Activated CD8-positive, alpha-beta memory T cell treated with anti-CD3 and anti-CD28 coated beads, Interleukin-2, amount 50 U/mL, for 24 hours (primary cell): ENCODE results near the gene MEG3.

Source experiments
- DNase-seq: peaks from one replicate; pipeline ENCODE4 v3.0.0-alpha.2; 2020; ENCODE audit errors: extremely low read depth

MEG3 gene

DNA sequence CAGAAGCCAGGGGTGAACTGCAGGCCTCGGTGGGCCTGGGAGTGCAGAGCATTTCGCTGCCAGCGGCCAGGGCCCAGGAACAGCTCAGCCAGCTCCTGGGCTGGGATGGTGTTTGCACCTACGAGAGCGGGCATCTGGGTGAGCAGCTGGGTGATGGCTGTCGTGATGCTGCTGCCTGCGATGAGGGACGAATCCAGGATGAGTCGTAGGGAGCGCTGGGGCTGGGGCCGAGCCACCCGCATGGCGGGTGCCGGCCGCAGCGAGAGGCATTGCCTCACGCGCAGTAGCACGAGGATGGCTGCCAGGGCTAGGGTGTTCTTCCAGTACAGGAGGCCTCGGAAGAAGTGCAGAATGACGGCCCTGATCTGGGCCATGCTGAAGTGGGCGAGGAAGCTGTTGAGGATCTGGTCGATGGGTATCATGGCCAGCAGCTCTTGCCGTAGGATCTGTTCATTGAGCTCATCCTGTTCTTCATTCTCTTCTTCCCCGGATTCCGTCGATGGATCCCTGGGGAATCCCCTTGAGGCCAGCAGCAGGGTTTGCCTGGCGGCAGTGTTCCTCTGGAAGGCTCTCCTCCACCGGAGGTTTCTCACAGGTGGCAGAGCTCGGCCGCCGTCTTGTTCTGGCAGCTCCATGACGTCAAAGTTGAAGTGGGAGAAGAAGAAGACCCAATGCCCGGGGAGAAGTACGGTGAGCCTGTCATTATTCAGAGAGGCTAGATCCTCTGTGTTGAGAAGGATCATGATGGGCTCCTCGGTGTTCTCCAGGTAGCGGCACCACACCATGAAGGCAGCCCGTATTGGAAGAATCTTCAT, 55.5 kb downstream of the MEG3 start:
- no peak for DNase-seq

DNA sequence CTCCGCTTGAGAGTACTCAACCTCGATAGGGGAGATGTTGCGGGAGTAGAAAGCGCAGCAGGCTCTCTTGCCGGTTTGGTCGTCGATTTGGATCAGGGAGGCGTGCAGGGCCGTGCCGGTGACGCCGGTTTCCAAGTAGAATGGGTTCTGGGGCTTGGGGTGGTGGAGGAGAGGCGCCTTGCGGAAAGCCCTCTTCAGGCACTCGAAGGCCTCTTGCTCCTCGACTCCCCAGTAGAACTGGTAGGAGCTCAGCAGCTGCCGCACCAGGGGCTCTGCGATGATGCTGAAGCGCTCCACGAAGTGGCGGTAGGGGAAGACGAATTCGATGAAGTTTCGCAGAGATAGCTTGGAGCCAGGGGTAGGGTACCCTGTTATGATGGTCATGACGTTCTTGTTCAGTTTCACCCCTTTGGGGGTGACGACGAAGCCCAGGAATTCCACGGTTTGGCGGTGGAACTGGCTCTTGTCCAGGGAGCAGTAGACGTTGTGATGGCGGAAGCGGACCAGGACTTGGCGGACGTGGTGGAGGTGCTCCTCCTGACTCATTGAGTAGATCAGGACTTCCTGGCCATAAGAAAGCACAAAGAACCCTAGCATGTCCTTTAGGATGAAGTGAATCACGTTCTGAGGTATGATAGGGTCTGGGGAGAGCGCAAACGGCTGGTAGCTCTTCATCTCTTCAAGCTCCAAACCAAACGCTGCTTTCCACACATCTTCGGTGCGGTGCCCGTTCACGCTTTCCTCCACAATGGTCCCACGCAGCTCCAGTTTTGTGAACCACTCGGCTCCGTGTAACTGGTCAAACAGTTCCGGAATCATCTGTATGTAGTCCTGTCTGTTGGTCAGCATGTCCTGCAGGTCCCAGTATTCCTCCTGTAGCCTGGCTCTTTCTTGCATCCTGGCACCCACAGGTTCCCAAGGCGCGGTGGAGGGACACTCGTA, 56.4 kb downstream of the MEG3 start:
- DNase-seq = no peak

DNA sequence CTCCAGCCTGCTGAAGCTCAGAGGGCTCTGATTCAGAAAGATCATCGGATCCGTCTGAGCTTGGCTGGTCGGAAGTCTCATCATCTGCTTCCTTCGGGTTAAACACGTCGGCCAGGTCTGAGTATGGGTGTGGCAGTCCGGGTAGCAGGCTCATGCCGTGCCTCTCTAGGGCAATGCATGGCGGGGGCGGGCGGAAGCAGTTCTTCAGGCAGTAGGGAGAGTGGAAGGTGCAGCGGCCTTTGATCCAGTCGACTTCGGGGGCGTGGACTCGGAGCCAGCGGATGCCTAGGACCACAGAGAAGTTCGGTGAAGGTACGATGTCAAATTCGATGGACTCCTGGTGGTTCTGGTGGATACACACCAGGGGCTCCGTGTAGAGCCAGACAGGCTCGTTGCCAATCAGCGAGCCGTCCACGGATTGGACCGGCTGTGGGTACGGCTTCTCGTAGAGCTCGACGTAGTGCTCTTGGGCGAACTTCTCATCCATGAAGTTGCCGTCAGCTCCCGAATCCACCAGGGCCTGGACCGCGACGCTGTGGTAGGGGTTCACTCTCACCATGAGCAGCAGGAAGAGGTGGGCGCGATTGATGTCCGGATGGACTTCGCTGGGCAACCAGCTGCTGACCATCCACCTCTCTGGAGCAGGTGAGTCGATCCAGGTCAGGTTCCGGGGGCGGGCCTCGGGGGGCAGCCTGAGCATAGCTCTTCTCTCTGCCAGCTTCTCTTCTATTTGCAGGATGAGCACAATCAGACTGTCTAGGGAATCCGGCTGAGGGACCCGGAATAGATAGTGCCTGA, 57.3 kb downstream of the MEG3 start:
- DNase-seq = no peak

DNA sequence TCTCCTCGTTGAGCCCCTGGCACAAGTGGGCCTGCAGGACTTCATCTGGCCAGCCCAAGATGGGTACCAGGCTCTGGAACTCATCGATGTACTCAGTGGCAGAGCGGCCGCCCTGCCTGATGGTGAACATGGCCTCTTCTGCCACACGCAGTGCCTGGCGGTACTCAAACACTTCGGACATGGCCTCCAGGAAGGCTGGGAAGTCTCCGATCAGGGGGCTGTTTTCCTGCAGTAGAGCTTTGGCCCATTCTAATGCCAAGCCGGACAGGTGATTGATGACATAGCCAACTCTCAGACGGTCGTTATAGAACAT, 57.8 kb downstream of the MEG3 start:
- no peak for DNase-seq

DNA sequence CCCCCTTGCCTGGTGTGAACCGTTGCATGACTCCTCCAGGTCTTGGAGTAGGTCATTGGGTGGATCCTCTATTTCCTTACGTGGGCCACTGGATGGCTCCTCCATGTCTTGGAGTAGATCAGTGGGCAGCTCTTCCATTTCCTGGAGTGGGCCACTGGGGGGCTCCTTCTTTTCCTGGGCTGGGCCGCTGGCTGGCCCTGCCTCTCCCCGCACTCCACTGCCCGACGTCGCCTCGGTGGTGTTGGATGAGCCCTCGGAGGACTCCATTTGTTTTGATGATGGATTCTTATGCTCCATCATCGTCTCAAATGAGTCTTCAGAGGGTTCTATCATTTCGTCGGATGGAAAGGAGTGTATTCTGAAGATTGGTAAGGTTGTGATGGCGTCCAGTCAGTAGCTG, 58.5 kb downstream of the MEG3 start:
- DNase-seq = no peak

DNA sequence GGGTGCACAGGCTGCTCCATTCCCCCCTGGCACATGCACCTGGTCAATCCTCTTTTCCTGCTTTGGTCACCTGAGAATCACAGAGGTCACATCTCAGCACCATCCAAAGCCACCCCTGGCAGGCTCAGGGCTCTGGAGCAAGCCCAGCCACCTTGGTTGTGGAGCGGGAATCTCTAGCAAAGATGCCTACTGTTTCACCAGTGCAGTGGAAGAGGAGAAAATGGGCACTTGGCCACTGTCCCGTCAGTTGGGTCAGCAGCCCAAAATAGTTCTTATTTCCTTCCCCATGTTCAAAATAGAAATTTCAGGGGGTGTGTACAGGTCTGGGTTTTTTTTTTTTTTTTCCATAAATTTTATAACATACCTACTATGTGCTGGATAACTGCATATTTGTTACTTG, 59.3 kb downstream of the MEG3 start:
- DNase-seq = no peak

DNA sequence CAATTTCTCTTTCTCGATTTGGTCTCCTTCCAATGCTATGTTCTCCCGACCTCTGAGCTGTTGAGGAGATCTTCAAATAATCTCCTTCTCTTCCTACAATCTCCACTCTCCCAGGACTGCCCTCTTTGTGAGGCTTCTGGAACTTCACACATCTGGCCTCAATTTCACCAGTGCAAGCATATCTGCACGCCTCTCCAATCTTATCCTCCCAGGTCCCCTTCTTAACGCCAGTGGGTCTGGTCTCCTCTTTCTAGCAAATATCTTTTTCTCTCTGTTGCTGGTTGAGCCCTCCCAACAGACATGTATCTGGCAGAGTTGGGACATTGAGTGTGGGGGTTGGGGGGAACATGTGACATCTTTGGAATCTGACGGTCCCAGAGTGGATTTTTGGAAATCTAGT, 59.7 kb downstream of the MEG3 start:
- DNase-seq = no peak

DNA sequence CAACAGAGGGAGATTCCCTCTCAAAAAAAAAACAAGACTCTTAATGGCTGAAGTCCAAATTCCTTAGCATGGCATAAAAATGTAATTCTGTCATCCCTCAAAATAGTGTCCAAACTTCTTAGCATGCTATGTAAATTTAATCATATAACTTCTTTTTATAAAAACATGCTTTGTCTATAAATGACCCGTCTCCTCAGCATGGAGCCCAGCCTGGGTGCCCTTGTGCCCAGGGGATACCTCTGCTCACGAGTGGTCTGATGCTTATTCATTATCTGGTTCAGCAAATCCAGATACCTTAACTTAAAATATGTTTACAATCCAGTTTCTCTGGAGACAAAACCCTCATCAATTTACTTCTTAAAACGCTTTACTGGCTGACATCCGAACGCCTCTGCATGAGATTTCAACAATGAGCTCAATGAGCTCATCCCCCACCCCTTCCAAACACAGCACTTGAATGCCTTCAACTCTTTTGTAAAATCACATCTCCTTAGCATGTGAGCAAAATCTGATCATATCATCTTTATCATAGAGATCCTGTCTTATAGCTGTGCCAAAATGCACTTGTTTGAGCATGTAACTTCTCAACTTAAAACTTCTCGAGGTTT, 61.9 kb downstream of the MEG3 start:
- no peak for DNase-seq

DNA sequence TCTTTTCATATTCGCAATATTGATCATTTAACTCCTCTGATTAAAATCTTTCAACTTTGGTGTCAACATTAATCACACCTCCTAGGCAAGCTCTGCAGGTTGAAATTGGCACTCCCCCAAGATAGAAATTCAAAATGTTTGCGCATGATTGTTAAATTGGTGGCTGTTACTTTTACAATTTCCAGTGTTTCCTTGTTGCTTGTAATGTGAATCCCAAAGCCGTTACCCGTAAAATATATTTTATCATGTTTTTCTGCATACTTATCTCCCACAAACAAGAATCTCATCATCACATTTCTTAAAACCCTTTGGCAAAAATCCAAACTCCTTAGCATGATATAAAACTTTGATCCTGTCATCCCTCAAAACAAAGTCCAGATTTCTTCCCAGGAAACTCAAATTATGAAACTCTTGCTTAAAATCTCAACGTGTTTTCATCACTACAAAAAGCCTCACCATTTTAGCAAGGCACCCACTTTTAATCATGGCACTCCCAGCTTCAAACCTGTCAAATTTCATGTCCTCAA, 62.9 kb downstream of the MEG3 start:
- DNase-seq = no peak

DNA sequence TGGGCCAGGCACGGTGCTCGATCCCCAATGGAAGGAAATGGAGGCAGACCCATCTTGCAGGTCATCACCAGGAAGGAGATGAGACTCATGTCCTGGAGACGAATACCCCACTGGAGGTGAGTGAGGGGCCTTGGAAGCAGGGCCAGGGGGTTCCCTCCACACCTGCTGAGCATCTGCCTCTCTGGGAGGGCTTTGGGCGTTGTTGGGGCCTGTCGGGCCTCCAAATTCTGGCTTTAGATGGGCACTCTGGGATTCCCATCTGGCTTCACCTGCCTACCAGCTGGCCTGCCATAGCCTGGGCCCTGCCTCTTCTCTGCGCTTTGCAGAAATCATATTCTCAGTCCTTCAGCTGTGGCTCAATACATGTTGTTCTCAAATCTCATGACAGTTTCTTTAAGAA, 63.7 kb downstream of the MEG3 start:
- DNase-seq = no peak

DNA sequence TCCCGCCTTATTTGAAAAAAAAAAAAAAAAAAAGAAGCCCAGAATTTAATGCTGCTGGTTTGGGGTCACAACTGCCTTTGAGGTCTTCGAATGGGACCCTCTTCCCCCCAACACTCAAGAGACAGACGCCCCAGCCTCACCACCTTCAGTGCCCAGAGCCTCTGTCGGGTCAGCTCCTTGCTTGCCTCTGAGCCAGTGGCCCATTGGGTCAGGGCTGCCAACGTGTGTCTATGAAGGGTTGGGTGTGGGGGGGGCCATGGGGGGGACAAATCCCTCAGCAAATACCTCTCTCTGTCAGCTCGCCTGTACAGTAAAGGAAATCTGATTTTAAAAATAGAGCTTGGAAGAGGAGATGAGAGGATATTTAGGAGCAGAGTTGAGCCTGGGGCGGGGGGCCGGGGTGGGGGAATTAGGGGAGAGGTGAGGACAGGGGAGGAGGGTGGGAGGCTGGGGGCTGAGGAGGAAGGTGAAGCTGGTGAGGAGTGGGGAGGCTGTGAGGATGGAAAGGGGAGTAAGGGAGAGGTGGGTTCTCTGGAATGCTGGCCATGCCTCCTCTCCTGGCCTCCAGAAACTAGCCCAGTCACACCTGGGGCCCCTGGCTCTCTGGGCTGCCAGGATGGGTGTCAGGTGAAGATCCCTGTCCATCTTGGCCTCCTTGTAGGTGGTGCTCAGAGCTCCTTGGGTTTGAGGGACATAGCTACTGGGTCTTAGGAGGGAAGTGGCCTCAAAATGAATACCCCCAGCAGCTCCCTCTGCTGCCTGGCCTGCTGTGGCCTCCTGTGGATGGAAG, 64.3 kb downstream of the MEG3 start:
- DNase-seq = no peak

DNA sequence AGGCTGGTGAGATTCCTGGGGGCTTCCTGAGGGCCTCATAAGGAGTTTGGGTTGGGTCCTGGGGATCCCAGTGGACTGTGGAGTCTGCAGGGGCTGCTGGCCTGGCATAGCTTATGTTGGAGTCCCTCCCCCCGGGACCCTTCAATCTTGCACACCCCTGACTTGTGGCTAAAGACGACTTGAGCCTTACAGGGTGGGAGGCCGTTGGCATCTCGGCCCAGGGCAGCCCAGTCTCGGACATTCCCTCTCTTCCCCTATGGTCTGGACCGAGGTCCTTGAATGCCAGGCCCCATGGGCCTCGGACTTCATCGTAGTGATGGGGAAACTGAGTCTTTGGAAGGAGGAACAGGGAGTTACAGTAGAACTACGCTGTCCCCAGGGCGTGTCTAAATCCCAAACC, 65.1 kb downstream of the MEG3 start:
- no peak for DNase-seq

DNA sequence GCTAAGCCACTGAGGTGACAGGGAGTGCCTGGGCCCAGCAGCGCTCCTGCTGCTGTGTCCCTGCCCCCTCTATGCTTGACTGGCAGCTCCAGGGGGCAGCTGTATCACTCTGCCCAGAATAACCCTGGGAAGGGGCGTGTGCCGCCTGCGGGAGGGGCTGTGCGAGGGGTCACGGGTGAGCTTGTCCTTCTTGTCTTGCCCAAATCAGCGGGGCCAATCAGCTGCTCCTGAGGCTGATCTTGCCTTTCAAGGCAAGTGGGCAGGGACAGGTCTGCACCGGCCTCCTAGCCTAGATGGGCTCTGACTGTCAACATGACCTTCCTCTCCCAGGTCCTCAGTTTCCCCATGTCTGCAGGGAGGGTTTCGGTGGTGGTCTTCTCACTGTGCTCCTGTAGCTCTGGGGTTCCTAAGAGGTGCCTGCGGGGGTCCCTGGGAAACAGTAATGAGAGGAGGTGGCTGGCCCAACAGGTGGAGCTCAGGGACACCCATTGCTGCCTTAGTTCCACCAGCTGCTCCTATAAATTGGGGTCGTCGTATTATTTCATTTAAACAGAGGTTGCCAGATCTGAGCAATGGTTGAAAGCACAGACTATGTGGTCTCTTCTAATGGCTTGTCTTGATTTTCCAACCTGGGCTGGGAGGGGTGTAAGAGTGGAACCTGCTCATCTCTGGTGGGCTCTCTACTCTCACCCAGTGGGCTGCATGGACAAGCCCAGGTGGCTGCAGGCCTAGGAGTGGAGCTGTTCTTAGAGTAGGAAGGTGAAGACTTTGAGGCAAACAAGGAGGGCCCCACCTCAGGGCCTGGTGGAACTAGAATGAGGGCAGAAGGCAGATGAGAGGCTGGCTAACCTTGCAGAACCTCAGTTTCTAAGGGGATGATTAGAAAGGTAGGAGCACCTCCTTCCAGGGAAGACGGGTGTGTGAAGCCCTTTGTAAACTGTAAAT, 65.9 kb downstream of the MEG3 start:
- no peak for DNase-seq

DNA sequence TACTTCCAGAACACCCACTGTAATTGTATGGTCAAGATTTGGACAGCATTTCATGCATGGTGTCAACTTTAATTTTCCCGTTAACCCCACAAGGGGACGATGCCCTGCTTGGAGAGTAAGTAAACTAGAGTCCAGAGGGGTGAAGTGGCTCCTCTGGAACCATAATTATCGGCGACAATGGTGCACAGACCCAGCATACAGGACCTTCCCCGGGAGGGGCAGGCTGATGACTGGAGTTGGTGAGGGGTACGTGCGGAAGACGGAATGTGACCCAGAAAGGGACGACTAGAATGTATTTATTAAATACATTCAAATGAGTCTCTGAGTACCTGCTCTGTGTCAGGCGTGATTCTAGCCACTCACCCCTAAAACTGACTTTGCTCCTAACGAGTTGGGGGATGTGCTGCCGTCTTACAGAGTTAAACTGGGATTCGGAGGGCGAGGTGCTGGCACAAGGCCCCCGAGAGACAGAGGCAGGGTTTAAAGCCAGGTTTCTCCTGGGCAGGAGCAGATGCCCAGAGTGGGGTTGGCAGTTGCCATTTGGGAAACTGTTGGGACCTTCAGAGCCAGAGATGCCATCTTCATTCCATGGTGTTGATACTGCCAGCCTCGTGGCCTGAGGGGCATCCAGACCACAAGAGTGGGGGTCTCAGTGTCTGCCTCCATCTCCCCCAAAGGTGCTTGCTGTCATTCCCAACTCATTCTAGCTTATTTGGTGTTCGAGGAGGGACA, 66.7 kb downstream of the MEG3 start:
- no peak for DNase-seq

DNA sequence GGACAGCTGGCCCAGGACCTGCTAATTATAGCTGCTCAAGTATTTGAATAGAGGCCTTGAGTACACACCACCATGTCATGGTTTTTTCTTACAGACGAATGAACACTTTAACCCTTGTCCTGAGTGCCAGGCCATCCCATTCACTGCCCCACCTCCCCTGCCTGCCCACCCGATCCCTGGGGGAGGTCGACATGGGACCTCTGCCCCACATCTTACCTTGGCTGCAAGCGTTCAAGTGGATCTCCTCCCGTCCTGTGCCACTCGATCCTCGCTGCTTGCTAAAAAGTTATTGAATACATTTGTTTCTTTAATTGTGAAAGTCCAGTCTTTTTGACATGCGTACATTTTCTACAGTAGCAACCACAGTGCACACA, 67.3 kb downstream of the MEG3 start:
- DNase-seq = no peak

DNA sequence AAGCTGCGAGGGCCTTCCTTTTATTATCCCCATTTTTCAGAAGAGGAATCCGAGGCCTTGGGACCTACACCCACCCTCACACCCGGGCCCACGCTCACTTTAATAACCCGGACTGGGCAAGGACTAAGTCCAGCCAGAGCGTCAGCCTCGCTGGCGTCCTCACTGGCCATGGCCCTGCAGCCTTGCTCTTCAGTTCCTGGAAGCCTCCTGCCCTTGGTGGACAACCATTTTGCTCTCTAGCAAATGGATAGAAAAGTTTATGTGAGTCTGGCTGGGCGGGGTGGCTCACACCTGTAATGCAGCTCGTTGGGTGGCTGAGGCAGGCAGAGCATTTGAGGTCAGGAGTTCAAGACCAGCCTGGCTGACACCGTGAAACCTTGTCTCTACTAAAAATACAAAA, 67.8 kb downstream of the MEG3 start:
- no peak for DNase-seq

DNA sequence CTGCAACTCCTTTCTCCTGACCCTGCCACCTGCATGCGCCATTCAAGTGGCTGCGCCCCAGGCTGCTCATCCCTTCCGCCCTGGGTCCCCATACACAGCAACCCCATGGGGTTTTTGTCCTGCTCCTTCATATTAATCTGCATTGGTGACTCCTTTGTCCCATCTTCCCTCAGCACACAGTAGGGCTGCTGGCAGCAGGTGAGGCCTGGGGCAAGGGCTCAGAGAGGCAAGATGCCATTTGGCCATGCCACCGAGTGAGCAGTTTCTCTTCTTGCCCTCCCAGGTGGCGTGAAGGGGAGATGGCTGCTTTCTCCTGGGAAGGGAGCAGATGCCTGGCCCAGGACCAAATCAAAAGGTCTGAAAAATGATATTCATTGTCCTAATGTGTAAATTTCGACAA, 68.5 kb downstream of the MEG3 start:
- DNase-seq = no peak

DNA sequence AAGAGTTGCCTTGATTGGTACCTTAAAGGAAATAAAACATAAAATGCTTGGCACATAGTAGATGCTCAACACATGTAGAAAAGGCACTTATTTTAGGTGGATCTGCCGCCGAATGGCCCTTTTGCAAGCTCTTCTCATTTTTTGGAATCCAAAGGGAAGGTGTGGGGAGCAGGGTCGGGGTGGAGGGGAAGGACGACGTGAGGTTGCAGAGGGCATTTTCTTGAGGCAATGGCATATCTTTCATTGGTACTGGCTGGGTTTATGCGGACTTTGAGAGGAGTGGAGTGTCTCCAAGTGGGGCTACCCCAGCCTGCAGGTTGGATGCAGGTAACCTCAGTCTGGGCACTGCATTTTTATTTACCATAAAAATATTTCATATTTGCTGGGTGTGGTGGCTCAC, 69.5 kb downstream of the MEG3 start:
- DNase-seq = no peak
